Central memory CD4-positive, alpha-beta T cell (primary cell): ENCODE measurements around the gene RASA2.
A peak's percentile ranks its signal among the peaks of the same experiment; 100 is the strongest.
"Not testable (repeated sequence)": the region's sequence is repeated elsewhere in the genome, so short reads cannot be mapped to it uniquely, and the experiment has no call there.

Experiments
- DNase-seq: peaks from one replicate; pipeline ENCODE4 v3.0.0; 2022

RASA2 gene

GRCh38 chr3:141499284-141499683, 12.5 kb downstream of the RASA2 start:
- no peak for DNase-seq

GRCh38 chr3:141499965-141500364, 13.1 kb downstream of the RASA2 start:
- DNase-seq: no peak

GRCh38 chr3:141500397-141500796, 13.6 kb downstream of the RASA2 start:
- DNase-seq: no peak

GRCh38 chr3:141505166-141505565, 18.3 kb downstream of the RASA2 start:
- DNase-seq: no peak

- no peak for DNase-seq
These were observed 19.2 kb downstream of the RASA2 start for GRCh38 chr3:141506071-141506470.

- DNase-seq: no peak
These were observed 20.7 kb downstream of the RASA2 start for GRCh38 chr3:141507392-141508066.

- no peak for DNase-seq
These were observed 21.2 kb downstream of the RASA2 start for GRCh38 chr3:141508067-141508436.

GRCh38 chr3:141511361-141511760, 24.5 kb downstream of the RASA2 start:
- DNase-seq: no peak

GRCh38 chr3:141514382-141514781, 27.6 kb downstream of the RASA2 start:
- no peak for DNase-seq

- no peak for DNase-seq
These were observed 32.8 kb downstream of the RASA2 start for GRCh38 chr3:141519587-141519986.

- DNase-seq: no peak
These were observed 35.0 kb downstream of the RASA2 start for GRCh38 chr3:141521781-141522180.

GRCh38 chr3:141523615-141524375, 37.0 kb downstream of the RASA2 start:
- no peak for DNase-seq

GRCh38 chr3:141524988-141525387, 38.2 kb downstream of the RASA2 start:
- DNase-seq: no peak

- no peak for DNase-seq
These were observed 39.0 kb downstream of the RASA2 start for GRCh38 chr3:141525814-141526213.

GRCh38 chr3:141526709-141527108, 39.9 kb downstream of the RASA2 start:
- no peak for DNase-seq

- no peak for DNase-seq
These were observed 42.0 kb downstream of the RASA2 start for GRCh38 chr3:141528800-141529199.

- DNase-seq: no peak
These were observed 42.4 kb downstream of the RASA2 start for GRCh38 chr3:141529256-141529655.

GRCh38 chr3:141529717-141530414, 43.0 kb downstream of the RASA2 start:
- DNase-seq: peak; percentile 37

GRCh38 chr3:141530415-141530768, 43.6 kb downstream of the RASA2 start:
- no peak for DNase-seq

- no peak for DNase-seq
These were observed 45.8 kb downstream of the RASA2 start for GRCh38 chr3:141532609-141533008.

- not testable (repeated sequence) for DNase-seq
These were observed 49.2 kb downstream of the RASA2 start for GRCh38 chr3:141536017-141536416.

- no peak for DNase-seq
These were observed 51.0 kb downstream of the RASA2 start for GRCh38 chr3:141537856-141538255.

- no peak for DNase-seq
These were observed 51.9 kb downstream of the RASA2 start for GRCh38 chr3:141538568-141539240.
